Measurements from ENCODE around the gene ERICH6. TPM values are rescaled to one million over a fixed set of nuclear protein-coding genes. Genes with fewer than 3 reads are reported as not detected.

ERICH6 gene
- total and polyA plus RNA-seq, 2 donors = 0.21 TPM; not detected in 1

GRCh38 chr3:150740733-150741496, 37.2 kb upstream of the ERICH6 start:
- no peak for DNase-seq (ENCODE audit: extremely low spot score)
- Histone ChIP-seq H3K4me1 (ENCODE audit: insufficient read depth) (peaks cover 5% of the 10 kb centered on the region), H3K4me3 (ENCODE audit: low read depth, low read length) (no peak overlapping the region), H3K36me3 (ENCODE audit: insufficient read depth) (no peaks in the 10 kb centered on the region), H3K27ac (ENCODE audit: low read depth) (no peak overlapping the region)
- 85% methylated on average over 12 of the region's 12 CpGs for WGBS

GRCh38 chr3:150739877-150740645, 36.3 kb upstream of the ERICH6 start:
- DNase-seq (ENCODE audit: extremely low spot score) = no peak
- Histone ChIP-seq H3K36me3 (ENCODE audit: insufficient read depth) (no peaks in the 10 kb centered on the region), H3K4me3 (ENCODE audit: low read depth, low read length) (no peak overlapping the region), H3K4me1 (ENCODE audit: insufficient read depth) (peaks cover 5% of the 10 kb centered on the region), H3K27ac (ENCODE audit: low read depth) (no peak overlapping the region)
- WGBS = 88% methylated on average over 8 of the region's 8 CpGs

DNA sequence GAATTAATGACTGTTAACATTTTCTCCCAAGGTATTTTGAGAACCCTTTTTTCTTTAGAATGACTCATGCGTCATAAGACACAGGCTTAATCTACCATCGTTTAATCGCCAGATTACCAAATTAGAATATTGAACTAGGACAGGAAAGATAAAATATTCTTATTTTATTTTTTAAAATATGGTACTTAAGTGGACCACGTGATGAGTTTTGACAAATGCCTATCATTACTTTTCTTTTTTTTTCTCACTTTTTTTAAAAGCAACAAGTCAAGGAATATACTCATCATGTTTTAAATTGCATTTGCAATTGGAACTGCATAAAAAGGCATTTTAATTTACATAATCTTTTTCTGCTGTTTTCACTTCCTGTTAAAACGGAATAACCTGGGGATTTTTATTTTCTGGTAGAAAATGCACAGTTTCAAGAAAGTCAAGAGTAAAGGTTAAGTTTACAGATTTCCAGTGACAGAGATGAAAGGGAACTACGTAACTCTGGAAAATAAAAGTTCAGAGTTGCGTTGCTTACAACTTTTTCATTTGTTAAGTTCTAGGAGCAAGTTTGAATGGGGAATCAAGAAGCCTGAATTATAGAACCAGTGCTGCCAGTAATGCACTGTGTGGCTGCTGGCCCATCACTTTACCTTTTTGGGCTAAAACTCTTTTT, 35.6 kb upstream of the ERICH6 start:
- Histone ChIP-seq H3K27ac (ENCODE audit: low read depth) (no peak overlapping the region), H3K4me1 (ENCODE audit: insufficient read depth) (peaks cover 3% of the 10 kb centered on the region), H3K4me3 (ENCODE audit: low read depth, low read length) (no peak overlapping the region), H3K36me3 (ENCODE audit: insufficient read depth) (no peaks in the 10 kb centered on the region)
- 76% methylated on average over 7 of the region's 7 CpGs for WGBS
- no peak for DNase-seq (ENCODE audit: extremely low spot score)

DNA sequence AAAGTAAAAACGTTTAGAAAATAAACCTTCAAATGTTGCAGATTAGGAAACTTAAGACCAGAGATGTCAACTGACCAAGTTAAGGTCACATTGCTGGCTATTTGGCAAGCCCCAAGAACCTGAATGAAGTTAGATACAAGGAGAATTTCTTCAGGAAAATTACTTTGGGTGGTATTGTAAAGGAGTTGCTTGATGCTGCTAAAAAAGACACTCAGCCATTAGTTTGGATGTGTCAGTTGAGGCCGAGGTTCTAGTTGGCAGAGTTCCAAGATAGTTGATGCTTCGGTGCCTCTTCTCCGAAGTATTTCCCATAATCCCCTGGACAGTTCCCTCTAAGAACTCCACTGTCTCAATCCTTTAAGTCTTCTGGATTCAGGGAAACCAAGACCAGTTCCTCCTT, 35.0 kb upstream of the ERICH6 start:
- peaks cover 2% of the 10 kb centered on the region for H3K4me1 ChIP-seq (ENCODE audit: insufficient read depth)
- H3K36me3 ChIP-seq (ENCODE audit: insufficient read depth) = no peaks in the 10 kb centered on the region
- H3K4me3 ChIP-seq (ENCODE audit: low read depth, low read length) = no peak overlapping the region
- H3K27ac ChIP-seq (ENCODE audit: low read depth) = no peak overlapping the region
- 28% methylated on average over 4 of the region's 4 CpGs for WGBS
- no peak for DNase-seq (ENCODE audit: extremely low spot score)

DNA sequence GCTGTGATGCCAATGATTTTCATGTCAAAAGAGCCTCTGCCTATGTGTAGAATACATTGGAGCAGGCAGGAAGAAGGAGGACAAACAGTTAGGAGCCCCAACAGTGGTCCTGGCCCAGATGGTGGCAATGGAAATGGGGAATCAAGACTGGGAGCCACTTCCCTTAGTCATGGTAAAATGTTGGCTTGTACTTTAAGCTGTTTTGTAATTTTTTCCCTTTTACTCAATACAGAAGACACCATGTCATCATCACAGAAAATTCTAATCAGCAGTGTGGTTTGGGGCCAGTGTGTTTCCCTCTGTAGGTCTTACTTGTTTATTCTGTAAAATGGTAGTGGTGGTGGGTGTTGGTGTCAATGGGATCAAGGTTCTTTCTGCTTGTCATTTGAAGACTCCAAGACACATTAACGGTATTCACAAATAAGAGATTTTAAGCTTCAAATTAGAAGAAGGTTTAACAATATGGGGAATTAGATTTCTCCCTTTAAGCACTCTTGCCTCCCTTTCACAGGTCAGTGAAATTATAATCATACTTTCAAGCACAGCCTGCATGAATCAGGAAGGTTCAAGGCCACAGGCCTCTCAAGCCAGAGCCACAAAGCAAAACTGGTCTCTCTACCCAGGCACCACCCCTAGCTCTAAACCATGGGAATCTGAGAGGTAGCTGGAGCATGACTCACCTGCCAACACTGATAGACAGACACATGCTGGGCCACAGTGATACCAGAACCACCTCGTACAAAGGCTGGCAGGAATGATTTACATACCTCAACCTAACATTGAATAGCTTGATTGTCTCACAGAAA, 34.4 kb upstream of the ERICH6 start:
- WGBS = 88% methylated on average over 2 of the region's 2 CpGs

DNA sequence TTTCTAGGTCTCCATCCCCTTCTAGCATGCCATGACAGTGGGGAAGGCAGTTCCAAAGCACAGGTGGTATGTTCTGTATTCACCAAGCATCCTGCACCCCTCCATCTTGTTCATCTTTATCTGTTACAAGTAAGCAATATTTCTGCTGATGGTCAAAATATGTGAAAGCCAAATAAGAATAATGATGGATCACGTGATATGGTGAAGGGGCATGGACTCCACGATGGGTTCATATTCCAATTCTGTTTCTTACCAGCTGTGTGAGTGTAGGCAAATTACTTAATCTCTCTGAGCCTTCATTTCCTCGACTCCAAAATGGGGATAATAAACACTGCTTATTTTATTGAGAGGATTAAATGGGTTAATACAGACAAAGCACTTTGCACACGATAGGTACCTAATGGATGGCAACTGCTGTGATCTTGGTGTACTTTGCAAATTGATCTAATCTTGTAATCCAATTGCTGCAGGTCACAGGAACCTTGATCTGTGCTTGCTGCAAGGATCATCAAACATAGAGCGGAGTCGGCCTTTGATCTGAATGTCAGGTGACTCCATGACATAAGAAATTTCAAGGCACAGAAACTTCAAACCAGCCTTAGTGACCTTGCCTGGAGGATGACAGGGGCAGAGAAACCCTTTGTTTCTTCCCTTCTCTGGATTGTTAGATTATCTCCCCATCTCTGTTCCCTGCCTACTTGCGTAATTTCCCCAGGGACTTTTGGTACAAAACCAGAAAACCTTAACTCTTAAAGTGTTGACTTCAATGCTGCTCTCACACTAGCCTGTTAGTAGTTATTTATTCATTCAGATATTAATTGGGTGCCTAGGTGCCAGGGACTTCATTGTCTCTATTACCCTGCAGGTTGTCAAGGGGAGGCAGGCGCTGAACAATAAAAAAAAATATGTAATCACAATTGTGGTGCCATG, 33.4 kb upstream of the ERICH6 start:
- no peak overlapping the region for H3K27ac ChIP-seq (ENCODE audit: low read depth)
- 75% methylated on average over 8 of the region's 8 CpGs for WGBS
- no peaks in the 10 kb centered on the region for H3K36me3 ChIP-seq (ENCODE audit: insufficient read depth)
- peaks cover 2% of the 10 kb centered on the region for H3K4me1 ChIP-seq (ENCODE audit: insufficient read depth)
- H3K4me3 ChIP-seq (ENCODE audit: low read depth, low read length) = no peak overlapping the region
- no peak for DNase-seq (ENCODE audit: extremely low spot score)

More for the DNA sequence above, 34.4 kb upstream of the ERICH6 start:
- Histone ChIP-seq H3K36me3 (ENCODE audit: insufficient read depth) (no peaks in the 10 kb centered on the region), H3K4me1 (ENCODE audit: insufficient read depth) (peaks cover 2% of the 10 kb centered on the region), H3K4me3 (ENCODE audit: low read depth, low read length) (no peak overlapping the region), H3K27ac (ENCODE audit: low read depth) (no peak overlapping the region)
- no peak for DNase-seq (ENCODE audit: extremely low spot score)

GRCh38 chr3:150736316-150736719, 32.6 kb upstream of the ERICH6 start:
- H3K36me3 ChIP-seq (ENCODE audit: insufficient read depth) = no peaks in the 10 kb centered on the region
- 44% methylated on average over 2 of the region's 2 CpGs for WGBS
- H3K4me3 ChIP-seq (ENCODE audit: low read depth, low read length) = no peak overlapping the region
- DNase-seq (ENCODE audit: extremely low spot score) = no peak
- H3K4me1 ChIP-seq (ENCODE audit: insufficient read depth) = peaks cover 2% of the 10 kb centered on the region
- H3K27ac ChIP-seq (ENCODE audit: low read depth) = no peak overlapping the region

- 80% methylated on average over 1 of the region's 1 CpG for WGBS
- Histone ChIP-seq H3K36me3 (ENCODE audit: insufficient read depth) (no peaks in the 10 kb centered on the region), H3K4me3 (ENCODE audit: low read depth, low read length) (no peak overlapping the region), H3K4me1 (ENCODE audit: insufficient read depth) (peaks cover 2% of the 10 kb centered on the region), H3K27ac (ENCODE audit: low read depth) (no peak overlapping the region)
- DNase-seq (ENCODE audit: extremely low spot score) = no peak
Measured at GRCh38 chr3:150734795-150735119, 31.0 kb upstream of the ERICH6 start.

GRCh38 chr3:150733936-150734794, 30.4 kb upstream of the ERICH6 start:
- WGBS = 89% methylated on average over 9 of the region's 9 CpGs
- no peak overlapping the region for H3K4me3 ChIP-seq (ENCODE audit: low read depth, low read length)
- no peak for DNase-seq (ENCODE audit: extremely low spot score)
- H3K36me3 ChIP-seq (ENCODE audit: insufficient read depth) = no peaks in the 10 kb centered on the region
- H3K27ac ChIP-seq (ENCODE audit: low read depth) = no peak overlapping the region
- H3K4me1 ChIP-seq (ENCODE audit: insufficient read depth) = peaks cover 2% of the 10 kb centered on the region

GRCh38 chr3:150733373-150733935, 29.7 kb upstream of the ERICH6 start:
- H3K4me1 ChIP-seq (ENCODE audit: insufficient read depth) = peaks cover 2% of the 10 kb centered on the region
- no peak for DNase-seq (ENCODE audit: extremely low spot score)

GRCh38 chr3:150729682-150730360, 26.1 kb upstream of the ERICH6 start:
- 93% methylated on average over 9 of the region's 9 CpGs for WGBS
- Histone ChIP-seq H3K4me1 (ENCODE audit: insufficient read depth) (no peaks in the 10 kb centered on the region), H3K4me3 (ENCODE audit: low read depth, low read length) (no peak overlapping the region), H3K27ac (ENCODE audit: low read depth) (no peak overlapping the region), H3K36me3 (ENCODE audit: insufficient read depth) (no peaks in the 10 kb centered on the region)
- no peak for DNase-seq (ENCODE audit: extremely low spot score)

More at GRCh38 chr3:150733373-150733935, 29.7 kb upstream of the ERICH6 start:
- 74% methylated on average over 8 of the region's 8 CpGs for WGBS
- no peaks in the 10 kb centered on the region for H3K36me3 ChIP-seq (ENCODE audit: insufficient read depth)
- H3K27ac ChIP-seq (ENCODE audit: low read depth) = no peak overlapping the region
- H3K4me3 ChIP-seq (ENCODE audit: low read depth, low read length) = no peak overlapping the region

All from urinary bladder (tissue), 4 donors.